ENCODE measurements around the gene ORC1.

Gene ORC1

GRCh38 chr1:52343979-52344378, 60.2 kb downstream of the ORC1 start:
- Mint-ChIP-seq H3K27me3 (ENCODE audit: low read depth) (no peaks in the 10 kb centered on the region), H3K27ac (no peak overlapping the region), H3K4me1 (ENCODE audit: low read depth) (no peaks in the 10 kb centered on the region), H3K4me3 (no peak overlapping the region), H3K36me3 (ENCODE audit: low read depth) (no peaks in the 10 kb centered on the region), H3K9me3 (no peaks in the 10 kb centered on the region)

DNA sequence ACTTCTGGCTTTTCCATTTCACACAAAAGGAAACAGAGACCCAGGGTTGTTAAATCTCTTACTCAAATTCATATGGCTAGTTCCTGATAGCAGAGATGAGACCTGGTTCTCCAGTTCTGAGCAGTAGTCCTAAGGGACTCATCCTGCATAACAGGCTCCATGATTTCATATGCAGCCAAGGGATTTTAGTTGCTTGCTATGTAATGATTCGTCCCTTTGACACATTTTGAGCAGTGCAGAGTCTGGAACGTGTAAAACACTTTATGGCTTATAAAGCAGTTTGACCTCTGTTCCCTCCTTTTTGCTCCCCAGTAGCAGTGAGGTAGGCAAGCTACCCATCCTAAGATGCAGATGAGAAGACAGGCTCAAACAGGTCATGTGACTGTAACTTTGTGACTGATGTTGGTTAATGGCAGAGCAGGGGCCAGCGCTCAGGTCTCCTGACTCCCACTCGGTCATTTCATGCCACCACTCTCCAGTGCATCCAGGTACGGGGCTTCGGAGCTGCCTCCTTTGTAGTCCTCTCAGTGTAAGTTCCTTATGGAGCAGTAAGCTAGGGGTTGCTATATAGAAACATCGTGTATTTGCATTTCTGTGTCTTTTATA, 62.5 kb downstream of the ORC1 start:
- Mint-ChIP-seq H3K27ac (no peak overlapping the region), H3K36me3 (ENCODE audit: low read depth) (no peaks in the 10 kb centered on the region), H3K4me1 (ENCODE audit: low read depth) (no peaks in the 10 kb centered on the region), H3K4me3 (no peak overlapping the region), H3K9me3 (no peaks in the 10 kb centered on the region), H3K27me3 (ENCODE audit: low read depth) (no peaks in the 10 kb centered on the region)

DNA sequence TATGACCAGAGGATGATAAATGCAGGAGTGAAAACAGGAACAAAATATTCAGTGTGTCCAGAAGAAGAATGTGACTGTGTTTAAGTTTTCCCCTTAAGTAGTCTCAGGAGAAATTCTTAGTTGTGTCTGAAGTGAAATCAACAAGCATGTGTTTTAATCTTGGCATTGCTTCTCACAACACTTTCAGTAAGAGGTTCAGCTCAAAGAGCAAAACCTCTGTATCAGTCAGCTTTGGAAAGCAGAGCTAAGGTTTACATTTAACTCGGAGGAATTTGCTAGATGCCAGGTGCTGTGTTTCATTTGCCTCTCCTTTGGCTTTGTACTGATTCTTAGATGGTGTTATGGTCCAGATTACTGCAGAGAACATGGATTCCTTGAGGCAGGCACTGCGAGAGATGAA, 66.8 kb downstream of the ORC1 start:
- H3K27me3 Mint-ChIP-seq (ENCODE audit: low read depth), result no peaks in the 10 kb centered on the region

DNA sequence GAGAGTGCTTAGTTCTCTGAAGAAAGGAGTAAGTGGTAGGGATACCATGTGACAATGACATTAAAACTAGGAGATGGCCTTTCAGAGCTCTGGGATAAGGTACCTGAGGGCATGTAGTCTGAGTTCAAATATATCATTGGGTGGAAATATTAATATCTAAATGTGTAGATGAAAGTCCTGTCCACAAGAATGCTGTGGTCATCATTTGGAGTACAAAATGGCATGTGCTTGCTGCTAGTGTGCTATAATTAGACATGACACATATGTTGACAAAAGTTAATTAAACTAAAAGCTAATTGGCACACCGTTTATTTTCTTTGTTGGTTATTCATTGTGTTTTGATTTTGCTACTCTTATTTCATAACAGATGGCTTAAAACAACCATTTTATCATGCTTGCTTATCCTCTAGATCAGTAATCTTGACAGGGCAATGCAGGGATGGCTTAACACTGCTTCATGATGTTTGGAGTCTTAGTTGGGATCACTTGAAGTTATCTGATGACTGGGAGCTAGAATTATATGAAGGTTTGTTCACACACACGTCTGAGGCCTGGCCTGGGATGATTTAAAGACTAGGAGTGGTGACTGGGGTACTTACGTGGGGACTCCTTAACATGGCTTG, 69.2 kb downstream of the ORC1 start:
- Mint-ChIP-seq H3K36me3 (ENCODE audit: low read depth) (no peaks in the 10 kb centered on the region), H3K27ac (no peak overlapping the region), H3K27me3 (ENCODE audit: low read depth) (no peaks in the 10 kb centered on the region), H3K4me3 (no peak overlapping the region), H3K4me1 (ENCODE audit: low read depth) (peaks cover 2% of the 10 kb centered on the region), H3K9me3 (no peaks in the 10 kb centered on the region)

More for the DNA sequence above, 66.8 kb downstream of the ORC1 start:
- no peaks in the 10 kb centered on the region for H3K4me1 Mint-ChIP-seq (ENCODE audit: low read depth)
- H3K27ac Mint-ChIP-seq, result no peak overlapping the region
- no peaks in the 10 kb centered on the region for H3K36me3 Mint-ChIP-seq (ENCODE audit: low read depth)
- H3K9me3 Mint-ChIP-seq, result no peaks in the 10 kb centered on the region
- H3K4me3 Mint-ChIP-seq, result no peak overlapping the region

GRCh38 chr1:52332411-52332810, 71.8 kb downstream of the ORC1 start:
- Mint-ChIP-seq H3K36me3 (ENCODE audit: low read depth) (no peaks in the 10 kb centered on the region), H3K4me1 (ENCODE audit: low read depth) (peaks cover 2% of the 10 kb centered on the region), H3K4me3 (no peak overlapping the region), H3K27ac (no peak overlapping the region), H3K27me3 (ENCODE audit: low read depth) (no peaks in the 10 kb centered on the region), H3K9me3 (no peaks in the 10 kb centered on the region)

- H3K27me3 Mint-ChIP-seq (ENCODE audit: low read depth), result no peaks in the 10 kb centered on the region
- H3K9me3 Mint-ChIP-seq, result no peaks in the 10 kb centered on the region
- no peak overlapping the region for H3K4me3 Mint-ChIP-seq
- H3K27ac Mint-ChIP-seq, result no peak overlapping the region
- no peaks in the 10 kb centered on the region for H3K36me3 Mint-ChIP-seq (ENCODE audit: low read depth)
- peaks cover 2% of the 10 kb centered on the region for H3K4me1 Mint-ChIP-seq (ENCODE audit: low read depth)
Measured at GRCh38 chr1:52328615-52329014, 75.6 kb downstream of the ORC1 start.

DNA sequence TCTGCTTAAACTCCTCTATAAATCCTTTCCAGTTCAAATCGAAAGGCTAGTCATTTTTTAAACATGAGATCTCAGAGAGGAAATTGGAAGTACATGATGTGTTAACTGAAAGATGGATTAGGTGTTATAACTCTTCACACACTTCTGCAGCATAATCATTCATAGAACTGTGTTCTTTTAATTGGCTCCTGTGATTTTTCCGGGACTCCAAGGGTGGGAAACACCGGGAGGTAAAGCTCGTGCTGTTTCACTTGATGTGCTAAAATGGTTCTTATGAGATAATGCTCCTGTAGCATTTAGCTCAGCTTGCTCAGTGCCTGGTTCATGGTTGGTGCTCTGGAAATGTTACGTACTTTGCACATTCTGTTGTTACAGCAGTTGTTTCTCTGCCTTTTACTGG, 78.4 kb downstream of the ORC1 start:
- Mint-ChIP-seq H3K9me3 (no peaks in the 10 kb centered on the region), H3K27ac (no peak overlapping the region), H3K4me3 (no peak overlapping the region), H3K36me3 (ENCODE audit: low read depth) (no peaks in the 10 kb centered on the region), H3K4me1 (ENCODE audit: low read depth) (peaks cover 2% of the 10 kb centered on the region), H3K27me3 (ENCODE audit: low read depth) (no peaks in the 10 kb centered on the region)

DNA sequence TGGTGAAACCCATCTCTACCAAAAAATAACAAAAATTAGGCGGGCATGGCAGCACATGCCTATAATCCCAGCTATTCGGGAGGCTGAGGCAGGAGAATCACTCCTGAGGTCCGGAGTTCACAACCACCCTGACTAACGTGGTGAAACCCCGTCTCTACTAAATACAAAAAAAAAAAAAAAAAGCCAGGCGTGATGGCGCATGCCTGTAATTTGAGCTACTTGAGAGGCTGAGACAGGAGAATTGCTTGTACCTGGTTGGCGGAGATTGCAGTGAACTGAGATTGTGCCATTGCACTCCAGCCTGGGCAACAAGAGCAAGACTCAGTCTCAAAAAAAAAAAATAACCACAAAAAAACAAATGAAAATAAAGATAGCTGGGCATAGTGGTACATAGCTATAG, 80.5 kb downstream of the ORC1 start:
- no peaks in the 10 kb centered on the region for H3K4me1 Mint-ChIP-seq (ENCODE audit: low read depth)
- no peaks in the 10 kb centered on the region for H3K9me3 Mint-ChIP-seq
- no peak overlapping the region for H3K27ac Mint-ChIP-seq
- no peaks in the 10 kb centered on the region for H3K36me3 Mint-ChIP-seq (ENCODE audit: low read depth)
- H3K27me3 Mint-ChIP-seq (ENCODE audit: low read depth), result no peaks in the 10 kb centered on the region
- no peak overlapping the region for H3K4me3 Mint-ChIP-seq
